SH-SY5Y (cell line): ENCODE results near the gene LRIG1.

ENCODE experiments used
- GATA2 ChIP-seq: IDR thresholded peaks from 2 replicates; pipeline ENCODE4 v1.6.1; 2011; ENCODE audit warnings: mild to moderate bottlenecking, low read depth, low read length
- GATA3 ChIP-seq: IDR thresholded peaks from 2 replicates; pipeline ENCODE4 v1.6.1; 2011; ENCODE audit warnings: low read depth, mild to moderate bottlenecking, low read length, moderate library complexity

DNA sequence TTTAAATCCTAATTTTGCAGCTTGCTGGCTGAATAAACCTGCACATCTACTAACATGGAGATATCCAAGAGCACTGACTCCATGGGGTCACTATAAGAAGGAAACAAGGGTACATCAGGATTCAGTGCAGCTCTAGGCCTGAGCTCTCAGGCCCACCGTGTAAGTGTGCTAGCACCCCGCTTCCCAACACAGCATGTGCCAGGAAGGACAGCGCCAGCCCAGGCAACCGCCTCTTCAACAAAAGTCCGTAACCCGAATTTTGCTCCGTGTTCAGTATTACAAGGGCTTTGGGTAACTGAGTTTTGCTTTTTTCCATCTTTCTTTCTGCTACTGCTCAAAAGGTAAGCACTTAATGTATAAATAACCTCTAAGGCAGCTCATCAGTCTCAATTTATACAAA is 89.8 kb downstream of the LRIG1 start:
- no peak for TF ChIP-seq GATA2
- TF ChIP-seq GATA3: no peak
